Liver (tissue), 9 donors: ENCODE data around the gene PPP1R26. TPM values are rescaled to one million over a fixed set of nuclear protein-coding genes. Genes with fewer than 3 reads are reported as not detected.
"Not testable (repeated sequence)": the region's sequence is repeated elsewhere in the genome, so short reads cannot be mapped to it uniquely, and the experiment has no call there.

Experiments used
- DNase-seq: peaks from one replicate; pipeline ENCODE4 v3.0.0-alpha.2; 2017; ENCODE audit warnings: low spot score
- H3K27ac ChIP-seq, 2 donors: one replicate each; pipeline ENCODE4 v1.7.0; 2013; ENCODE audit warnings: inconsistent platforms in 2 of 2, low read length in 2 of 2, control low read depth in 1 of 2, low read depth in 1 of 2, mild to moderate bottlenecking in 1 of 2
- H3K27me3 ChIP-seq, 4 donors: one replicate each; pipeline versions ENCODE4 v1.6.1 to v1.7.0; 2013; ENCODE audit warnings: low read length in 3 of 4, inconsistent platforms in 1 of 4, mild to moderate bottlenecking in 1 of 4, moderate library complexity in 1 of 4; ENCODE audit not compliant: control insufficient read depth in 4 of 4, insufficient read depth in 4 of 4
- H3K36me3 ChIP-seq, 4 donors: one replicate each; pipeline versions ENCODE4 v1.6.1 to v1.7.0; 2013; ENCODE audit warnings: low read length in 3 of 4, mild to moderate bottlenecking in 3 of 4, low read depth in 1 of 4, moderate library complexity in 1 of 4; ENCODE audit not compliant: control insufficient read depth in 4 of 4, insufficient read depth in 3 of 4
- H3K4me1 ChIP-seq, 4 donors: one replicate each; pipeline versions ENCODE4 v1.6.1 to v1.7.0; 2013; ENCODE audit warnings: low read length in 3 of 4, mild to moderate bottlenecking in 3 of 4, moderate library complexity in 1 of 4; ENCODE audit not compliant: control insufficient read depth in 4 of 4, insufficient read depth in 4 of 4
- H3K4me3 ChIP-seq, 3 donors: one replicate each; pipeline versions ENCODE4 v1.6.1 to v1.7.0; 2013; ENCODE audit warnings: low read length in 3 of 3, control low read depth in 1 of 3, low read depth in 1 of 3, mild to moderate bottlenecking in 1 of 3
- H3K9ac ChIP-seq, 2 donors: one replicate each; pipeline ENCODE4 v1.7.0; 2013; ENCODE audit warnings: low read length in 2 of 2, mild to moderate bottlenecking in 2 of 2, moderate library complexity in 2 of 2, control low read depth in 1 of 2, low read depth in 1 of 2
- H3K9me3 ChIP-seq, 4 donors: one replicate each; pipeline versions ENCODE4 v1.6.1 to v1.7.0; 2013; ENCODE audit warnings: low read length in 3 of 4; ENCODE audit not compliant: control insufficient read depth in 4 of 4
- ATF3 ChIP-seq: IDR thresholded peaks from 2 replicates; pipeline ENCODE4 v1.6.1; 2016; ENCODE audit warnings: antibody characterized with exemption
- CTCF ChIP-seq: fragments of 150-350 bp; IDR thresholded peaks from 2 replicates; pipeline ENCODE4 v1.5.1; 2017; ENCODE audit warnings: improper control_type of control experiment, low read depth, low read length; ENCODE audit not compliant: missing input control
- EGR1 ChIP-seq, 2 donors: IDR thresholded peaks; 2 replicates each; pipeline ENCODE4 v1.6.1; 2016 to 2018; ENCODE audit warnings: antibody characterized with exemption in 2 of 2, low read depth in 2 of 2
- FOXA1 ChIP-seq: IDR thresholded peaks from 2 replicates; pipeline ENCODE4 v1.6.1; 2016; ENCODE audit warnings: antibody characterized with exemption
- GABPA ChIP-seq, 2 donors: IDR thresholded peaks in 1 of 2; conservative IDR thresholded peaks in 1 of 2; 2 replicates each; pipeline ENCODE4 v1.6.1; 2016; ENCODE audit warnings: antibody characterized with exemption in 2 of 2, mild to moderate bottlenecking in 1 of 2, moderate library complexity in 1 of 2
- HNF4A ChIP-seq, 2 donors: conservative IDR thresholded peaks; 2 replicates each; pipeline ENCODE4 v1.6.1; 2016; ENCODE audit warnings: antibody characterized with exemption in 2 of 2, mild to moderate bottlenecking in 2 of 2
- HNF4G ChIP-seq: IDR thresholded peaks from 2 replicates; pipeline ENCODE4 v1.6.1; 2016; ENCODE audit warnings: antibody characterized with exemption
- JUND ChIP-seq, 2 donors: IDR thresholded peaks; 2 replicates each; pipeline ENCODE4 v1.6.1; 2016; ENCODE audit warnings: antibody characterized with exemption in 2 of 2
- NR2F2 ChIP-seq: IDR thresholded peaks from 2 replicates; pipeline ENCODE4 v1.6.1; 2016; ENCODE audit warnings: antibody characterized with exemption
- RAD21 ChIP-seq, 2 donors: IDR thresholded peaks; 2 replicates each; pipeline ENCODE4 v1.6.1; 2016; ENCODE audit warnings: antibody characterized with exemption in 2 of 2, mild to moderate bottlenecking in 2 of 2
- REST ChIP-seq: IDR thresholded peaks from 2 replicates; pipeline ENCODE4 v1.6.1; 2016; ENCODE audit warnings: antibody characterized with exemption, mild to moderate bottlenecking
- RXRA ChIP-seq, 2 donors: IDR thresholded peaks; 2 replicates each; pipeline ENCODE4 v1.6.1; 2017 to 2018; ENCODE audit warnings: antibody characterized with exemption in 2 of 2, mild to moderate bottlenecking in 1 of 2
- SP1 ChIP-seq: IDR thresholded peaks from 2 replicates; pipeline ENCODE4 v1.6.1; 2018; ENCODE audit warnings: antibody characterized with exemption, mild to moderate bottlenecking
- TAF1 ChIP-seq: conservative IDR thresholded peaks from 2 replicates; pipeline ENCODE4 v1.6.1; 2016; ENCODE audit warnings: antibody characterized with exemption, mild to moderate bottlenecking
- YY1 ChIP-seq: IDR thresholded peaks from 2 replicates; pipeline ENCODE4 v1.6.1; 2016; ENCODE audit warnings: antibody characterized with exemption, mild to moderate bottlenecking
- ZBTB33 ChIP-seq: IDR thresholded peaks from 2 replicates; pipeline ENCODE4 v1.6.1; 2016; ENCODE audit warnings: antibody characterized with exemption
- WGBS: extraction: QIAGEN DNeasy Blood & Tissue Kit; methylation state at CpG from one replicate; pipeline ENCODE4 v1.1.7; 2013; 5-methylcytosine and 5-hydroxymethylcytosine counted together
- polyA plus RNA-seq, 2 donors: library from polyadenylated mRNA; stranded (reverse) in 1 of 2; unstranded in 1 of 2; fragments of 200-250 nt in 1 of 2; fragments of >200 nt in 1 of 2; fragmentation: Nextera tagmentation in 1 of 2; extraction: Ambion mirVana in 1 of 2; gene quantifications; one replicate each; pipeline versions ENCODE4 v1.2.1 to v1.2.3, GENCODE V29; 2013 to 2015
- total RNA-seq, 2 donors: library from RNA; depleted of rRNA; stranded (reverse); fragments of >200 nt; gene quantifications; one replicate each; pipeline ENCODE4 v1.2.3, GENCODE V29; 2014
- donor health status: healthy.
- donor health status: healthy.
- donor health status: healthy.
- donor health status: healthy.
- donor health status: healthy.

Gene PPP1R26
- total and polyA plus RNA-seq, 4 donors, result 1.5 to 9.5 (median 4.2) TPM

GRCh38 chr9:135438581-135439232, 40.9 kb upstream of the PPP1R26 start:
- H3K27me3 ChIP-seq, H3K27ac ChIP-seq, H3K9ac ChIP-seq, H3K4me1 ChIP-seq, H3K36me3 ChIP-seq, DNase-seq, H3K4me3 ChIP-seq, H3K9me3 ChIP-seq: not testable (repeated sequence)
- WGBS, result 74% methylated on average over 14 of the region's 14 CpGs

GRCh38 chr9:135439514-135439913, 40.1 kb upstream of the PPP1R26 start:
- 81% methylated on average over 7 of the region's 7 CpGs for WGBS
- H3K9ac ChIP-seq, H3K4me3 ChIP-seq, H3K36me3 ChIP-seq, H3K27ac ChIP-seq, DNase-seq, H3K4me1 ChIP-seq, H3K27me3 ChIP-seq, H3K9me3 ChIP-seq: not testable (repeated sequence)

- Histone ChIP-seq H3K9ac (no peak overlapping the region), H3K27ac (no peak overlapping the region), H3K27me3 (no peaks in the 10 kb centered on the region), H3K36me3 (no peaks in the 10 kb centered on the region), H3K4me1 (no peaks in the 10 kb centered on the region), H3K4me3 (no peak overlapping the region), H3K9me3 (no peaks in the 10 kb centered on the region)
- TF ChIP-seq HNF4G (no peak), NR2F2 (no peak), CTCF (no peak), REST (no peak), ZBTB33 (no peak), RAD21 (IDR thresholded peaks at IDR 0.05) (no peak), EGR1 (IDR thresholded peaks at IDR 0.05; ENCODE audit: low read depth in 2 of 2) (no peak), JUND (IDR thresholded peaks at IDR 0.05) (no peak), FOXA1 (no peak), ATF3 (no peak), SP1 (no peak), YY1 (no peak), RXRA (IDR thresholded peaks at IDR 0.05) (no peak), HNF4A (conservative IDR thresholded peaks at IDR 0.05) (no peak), GABPA (IDR thresholded peaks at IDR 0.05 in 1 of 2, conservative IDR thresholded peaks at IDR 0.05 in 1 of 2) (no peak), TAF1 (no peak)
- no peak for DNase-seq
- 80% methylated on average over 12 of the region's 12 CpGs for WGBS
Observed at GRCh38 chr9:135439916-135440315, 39.7 kb upstream of the PPP1R26 start.
